HG03342 (cell line): ENCODE data around the gene CLCN3.
"Not testable (repeated sequence)": the region's sequence is repeated elsewhere in the genome, so short reads cannot be mapped to it uniquely, and the experiment has no call there.

Source experiments
- ATAC-seq: cut with Tn5 transposase; IDR thresholded peaks from one replicate; pipeline ENCODE4 v1.9.1; 2021; ENCODE audit warnings: mild to moderate bottlenecking, moderate library complexity; ENCODE audit not compliant: unreplicated experiment

Gene CLCN3

DNA sequence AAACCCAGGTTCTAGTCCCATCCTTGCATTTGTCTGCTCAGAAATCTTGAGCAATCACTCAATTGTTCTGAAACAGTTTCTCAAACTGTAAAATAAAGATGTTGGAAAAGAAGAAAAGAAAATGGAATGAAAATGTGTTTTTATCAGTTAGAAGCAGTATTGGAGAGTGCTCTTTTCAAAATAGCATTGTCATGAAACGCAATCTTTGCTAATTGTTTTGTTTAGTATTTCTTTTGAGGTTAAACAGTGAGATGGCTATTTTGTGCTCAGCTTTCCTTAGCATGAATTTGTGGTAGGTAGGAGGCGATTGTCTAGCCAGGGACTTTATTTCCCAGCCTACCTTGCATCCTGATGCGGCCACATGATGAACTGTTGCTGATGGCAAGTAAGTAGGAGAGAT, 148.0 kb downstream of the CLCN3 start:
- no peak for ATAC-seq

DNA sequence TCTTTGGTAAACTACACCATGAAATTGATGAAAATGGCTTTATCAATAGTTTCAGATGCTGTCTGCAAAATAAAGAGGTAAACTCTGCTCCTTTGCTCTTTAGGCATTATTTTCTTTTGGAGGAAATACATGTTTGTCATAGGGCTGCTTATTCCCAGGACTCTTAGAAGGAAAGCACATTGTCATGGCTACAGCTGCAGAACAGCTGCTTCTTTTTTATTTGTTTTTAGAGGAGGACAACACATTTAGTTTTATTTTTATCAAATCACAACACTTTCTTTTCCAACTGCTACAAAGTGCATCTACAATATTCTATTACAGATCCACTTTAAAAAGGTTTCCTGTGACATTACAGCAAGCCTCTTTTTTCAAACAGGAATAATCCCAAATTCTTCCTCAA, 150.0 kb downstream of the CLCN3 start:
- ATAC-seq, result no peak

DNA sequence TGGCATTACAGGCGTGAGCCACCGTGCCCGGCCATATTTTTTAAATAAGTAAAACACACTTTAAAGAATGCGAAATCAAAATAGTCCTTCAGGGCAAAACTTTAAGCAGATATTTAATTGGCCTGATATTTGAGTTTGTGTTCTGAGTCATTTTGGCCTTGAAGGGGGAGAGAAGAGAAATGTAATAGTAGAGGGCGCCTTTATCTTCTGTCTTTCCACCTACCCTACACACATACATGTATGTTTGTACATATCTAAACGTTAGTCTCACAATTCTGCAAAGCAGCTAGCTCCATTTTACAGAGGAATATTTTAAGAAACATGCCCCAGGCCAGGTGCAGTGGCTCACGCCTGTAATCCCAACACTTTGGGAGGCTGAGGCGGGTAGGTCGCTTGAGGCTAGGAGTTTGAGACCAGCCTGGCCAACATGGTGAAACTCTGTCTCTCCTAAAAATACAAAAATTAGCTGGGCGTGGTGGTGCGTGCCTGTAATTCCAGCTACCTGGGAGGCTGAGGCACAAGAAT, 151.2 kb downstream of the CLCN3 start:
- ATAC-seq, result not testable (repeated sequence)
